Measurements from ENCODE around the gene GPRC5A. TPM values are rescaled to one million over a fixed set of nuclear protein-coding genes. Genes with fewer than 3 reads are reported as not detected.

The GPRC5A gene
- total RNA-seq, 2 experiments from 2014 or later, result 0.27 to 0.34 TPM

DNA sequence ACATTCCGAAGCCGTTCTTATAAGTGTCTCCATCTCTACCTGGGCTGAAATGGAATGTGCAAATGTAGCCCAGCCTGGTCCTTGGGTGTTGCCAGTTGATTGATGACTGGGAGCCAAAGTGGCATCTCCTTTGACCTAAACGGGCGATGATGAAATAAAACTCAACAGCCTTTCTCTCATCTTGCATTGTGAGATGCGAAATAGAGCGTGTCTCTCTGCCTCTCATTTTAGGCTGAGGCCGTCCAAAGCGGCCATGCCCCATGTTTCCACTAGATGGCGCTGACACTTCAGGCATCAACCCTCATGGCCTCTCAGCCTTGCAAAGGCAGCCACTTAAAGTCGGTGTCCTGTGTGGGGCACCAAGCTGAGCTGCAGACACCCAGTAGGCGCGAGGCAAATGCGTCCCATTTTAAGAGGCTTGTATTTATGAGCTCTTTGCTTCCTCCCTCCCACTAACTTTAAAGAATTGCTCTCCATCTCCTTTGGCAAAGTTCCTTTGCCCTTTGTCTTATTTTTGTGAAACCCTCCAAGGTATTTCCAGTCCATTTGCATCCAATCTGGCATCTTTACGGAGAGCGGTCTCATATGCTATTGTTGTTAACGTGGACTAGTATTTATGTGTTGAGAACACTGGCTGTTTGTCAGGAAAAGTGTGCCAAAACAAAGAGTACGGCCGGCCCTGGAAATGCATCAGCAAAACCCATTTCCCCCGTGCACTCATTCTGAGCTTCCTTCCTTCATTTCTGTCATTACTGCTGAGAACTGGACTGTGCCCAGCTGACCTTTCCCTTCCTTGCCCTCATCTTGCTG lies 25.0 kb downstream of the GPRC5A start:
- H3K4me1 Mint-ChIP-seq, result peaks cover 8% of the 10 kb centered on the region
- no peaks in the 10 kb centered on the region for H3K36me3 Mint-ChIP-seq
- no peak overlapping the region for H3K4me3 Mint-ChIP-seq
- no peaks in the 10 kb centered on the region for H3K9me3 Mint-ChIP-seq
- H3K27ac Mint-ChIP-seq, result no peak overlapping the region
- peak; percentile 79 for DNase-seq
- H3K27me3 Mint-ChIP-seq, result peaks cover 11% of the 10 kb centered on the region

DNA sequence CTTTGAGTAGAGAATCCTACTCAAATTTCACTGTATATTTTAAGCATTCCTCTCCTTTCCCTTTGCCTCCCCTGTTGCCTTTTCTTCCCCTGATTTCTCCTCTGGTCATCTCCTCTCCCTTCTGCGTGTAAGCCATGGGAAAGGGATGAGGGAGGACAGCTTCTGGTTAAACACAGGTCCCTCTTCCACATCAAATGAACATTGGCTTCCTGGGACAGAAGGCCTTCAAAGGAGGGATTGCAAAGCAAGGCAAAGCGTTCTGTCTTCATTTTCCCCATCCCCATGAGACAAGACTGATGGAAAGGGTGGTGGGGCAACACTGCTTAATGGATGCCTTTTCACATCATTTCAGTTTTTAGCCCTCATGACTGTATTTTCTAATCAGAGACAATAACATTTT lies 26.2 kb downstream of the GPRC5A start:
- H3K4me3 Mint-ChIP-seq, result no peak overlapping the region
- H3K27me3 Mint-ChIP-seq, result peaks cover 11% of the 10 kb centered on the region
- DNase-seq, result no peak
- peaks cover 8% of the 10 kb centered on the region for H3K4me1 Mint-ChIP-seq
- H3K36me3 Mint-ChIP-seq, result no peaks in the 10 kb centered on the region
- no peaks in the 10 kb centered on the region for H3K9me3 Mint-ChIP-seq
- no peak overlapping the region for H3K27ac Mint-ChIP-seq

DNA sequence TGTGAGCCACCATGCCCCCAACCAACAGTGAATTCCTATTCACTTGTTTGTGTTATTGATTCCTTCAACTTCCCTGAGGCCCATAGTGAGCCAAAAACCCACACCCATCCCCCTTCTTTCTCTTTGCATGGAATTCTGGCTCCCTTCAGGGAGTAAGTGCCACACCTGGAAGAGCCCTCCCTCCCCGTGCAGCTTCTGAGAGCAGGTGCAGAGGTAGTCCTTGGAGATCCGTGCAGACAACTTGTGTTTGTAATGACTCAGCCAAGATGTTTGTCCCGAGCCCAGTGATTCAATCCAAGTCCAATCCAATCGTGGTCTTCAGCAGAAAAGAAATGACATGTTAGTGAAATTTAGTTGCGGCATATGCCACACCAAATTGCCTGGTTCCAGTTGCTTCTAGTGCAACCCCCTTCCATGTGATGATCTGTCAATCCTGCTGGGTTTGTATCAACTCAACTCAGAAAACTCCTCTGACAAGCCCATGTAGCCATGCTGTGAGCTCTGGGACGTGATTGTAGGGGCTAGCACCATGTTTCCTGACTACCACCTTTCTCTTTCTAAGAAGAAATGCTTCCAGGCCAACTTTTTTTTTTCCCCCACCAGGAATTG lies 27.5 kb downstream of the GPRC5A start:
- Mint-ChIP-seq H3K27me3 (peaks cover 11% of the 10 kb centered on the region), H3K4me1 (peaks cover 8% of the 10 kb centered on the region), H3K9me3 (no peaks in the 10 kb centered on the region)

DNA sequence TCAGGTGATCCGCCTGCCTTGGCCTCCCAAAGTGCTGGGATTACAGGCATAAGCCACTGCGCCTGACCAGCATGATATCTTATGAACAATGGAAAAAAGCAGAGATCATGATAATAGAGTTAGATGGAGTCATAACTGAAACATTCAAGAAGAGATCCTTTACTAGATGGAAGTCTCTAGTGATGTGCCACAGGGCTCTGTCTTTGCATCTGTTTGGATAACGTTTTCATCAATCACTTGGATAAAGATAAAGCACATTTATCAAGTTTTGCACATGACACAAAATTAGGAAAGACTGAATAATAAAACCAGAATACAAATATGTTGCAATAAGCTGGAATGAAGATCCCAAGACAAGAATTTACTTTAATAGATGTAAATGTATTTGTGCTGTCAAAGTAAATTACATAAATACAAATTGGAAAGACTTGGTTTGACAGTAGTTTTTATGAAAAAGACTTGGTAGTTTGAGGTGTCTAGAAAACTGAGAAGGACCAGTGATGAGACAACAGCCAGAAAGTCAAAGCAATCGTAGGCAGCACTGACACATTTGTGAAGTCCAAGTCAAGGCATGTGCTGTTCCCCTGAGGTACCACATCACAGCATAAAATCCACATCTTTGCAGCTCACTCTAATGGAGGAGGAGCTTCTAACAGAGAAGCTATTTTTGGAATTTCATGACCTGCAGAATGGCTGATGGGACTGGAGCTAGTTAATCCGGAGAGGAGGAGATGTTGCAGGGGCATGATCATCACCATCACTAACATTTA lies 28.5 kb downstream of the GPRC5A start:
- Mint-ChIP-seq H3K9me3 (no peaks in the 10 kb centered on the region), H3K36me3 (no peaks in the 10 kb centered on the region), H3K4me1 (peaks cover 8% of the 10 kb centered on the region), H3K4me3 (no peak overlapping the region), H3K27ac (no peak overlapping the region), H3K27me3 (peaks cover 11% of the 10 kb centered on the region)
- DNase-seq, result no peak

More for the DNA sequence above, 27.5 kb downstream of the GPRC5A start:
- no peak overlapping the region for H3K4me3 Mint-ChIP-seq
- DNase-seq, result no peak
- H3K36me3 Mint-ChIP-seq, result no peaks in the 10 kb centered on the region
- H3K27ac Mint-ChIP-seq, result no peak overlapping the region

- Mint-ChIP-seq H3K9me3 (no peaks in the 10 kb centered on the region), H3K27ac (no peak overlapping the region), H3K36me3 (no peaks in the 10 kb centered on the region), H3K4me3 (no peak overlapping the region), H3K27me3 (no peaks in the 10 kb centered on the region), H3K4me1 (no peaks in the 10 kb centered on the region)
- DNase-seq, result no peak
Measured at GRCh38 chr12:12922191-12922616, 30.8 kb downstream of the GPRC5A start.

DNA sequence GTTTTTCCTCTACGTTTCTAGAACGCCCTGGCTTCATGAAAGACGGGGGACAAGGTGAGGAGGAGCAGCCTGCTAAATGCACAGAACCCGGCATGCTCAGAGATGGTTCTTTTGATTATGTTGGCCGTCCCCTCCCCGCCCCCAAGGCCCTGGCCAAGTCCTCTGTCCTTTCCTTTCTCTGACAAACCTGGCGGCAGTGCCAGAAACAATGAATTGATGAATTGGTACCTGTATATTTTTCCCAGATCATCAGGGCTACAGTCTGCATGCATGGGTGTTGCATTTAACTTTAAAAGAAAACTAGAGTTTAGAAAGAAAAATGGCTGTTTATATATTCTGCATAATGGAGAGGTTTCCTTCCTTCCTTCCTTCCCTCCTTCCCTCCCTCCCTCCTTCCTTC lies 31.6 kb downstream of the GPRC5A start:
- no peak overlapping the region for H3K4me3 Mint-ChIP-seq
- no peaks in the 10 kb centered on the region for H3K27me3 Mint-ChIP-seq
- H3K27ac Mint-ChIP-seq, result no peak overlapping the region
- no peaks in the 10 kb centered on the region for H3K4me1 Mint-ChIP-seq
- no peaks in the 10 kb centered on the region for H3K9me3 Mint-ChIP-seq
- no peak for DNase-seq
- H3K36me3 Mint-ChIP-seq, result no peaks in the 10 kb centered on the region

DNA sequence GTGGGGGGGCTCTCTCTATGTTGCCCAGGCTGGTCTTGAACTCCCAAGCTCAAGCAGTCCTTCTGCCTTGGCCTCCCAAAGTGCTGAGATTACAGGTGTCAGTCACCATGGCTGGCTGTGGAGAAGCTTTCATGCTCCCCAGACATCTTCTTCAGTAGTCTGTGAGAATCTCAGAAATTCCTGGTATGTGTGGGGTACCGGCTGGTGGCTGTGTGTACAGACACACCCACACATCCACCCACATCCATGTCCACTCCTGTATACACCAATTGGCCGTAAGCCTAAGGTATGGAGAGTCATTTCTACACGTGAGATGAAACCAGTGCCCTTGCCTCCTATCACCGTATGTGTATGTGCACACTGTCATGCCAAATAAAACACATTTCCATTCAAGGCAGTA lies 32.8 kb downstream of the GPRC5A start:
- no peak overlapping the region for H3K27ac Mint-ChIP-seq
- no peaks in the 10 kb centered on the region for H3K4me1 Mint-ChIP-seq
- H3K9me3 Mint-ChIP-seq, result no peaks in the 10 kb centered on the region
- no peak for DNase-seq
- H3K4me3 Mint-ChIP-seq, result no peak overlapping the region
- H3K36me3 Mint-ChIP-seq, result no peaks in the 10 kb centered on the region
- H3K27me3 Mint-ChIP-seq, result no peaks in the 10 kb centered on the region

DNA sequence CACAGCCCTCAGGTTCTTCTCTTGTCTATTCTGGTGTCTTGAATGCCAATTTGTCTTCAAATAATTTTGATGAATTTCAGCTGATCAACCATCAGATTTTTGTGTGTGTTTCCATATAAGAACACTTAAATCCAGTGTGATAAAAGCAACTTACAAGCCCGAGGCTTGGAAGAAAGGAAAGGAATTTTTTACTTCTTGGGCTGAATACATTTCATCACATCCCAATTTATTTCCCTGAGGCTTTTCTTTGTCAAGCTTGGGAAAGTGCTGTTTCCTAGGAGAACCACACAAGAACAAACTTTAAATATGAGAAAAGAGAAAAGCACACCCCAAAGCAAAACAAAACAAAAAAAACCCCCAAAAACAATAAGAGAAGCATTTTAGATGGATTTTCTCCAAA lies 34.0 kb downstream of the GPRC5A start:
- Mint-ChIP-seq H3K9me3 (no peaks in the 10 kb centered on the region), H3K36me3 (peaks cover 2% of the 10 kb centered on the region), H3K4me3 (no peak overlapping the region), H3K27me3 (no peaks in the 10 kb centered on the region), H3K27ac (no peak overlapping the region), H3K4me1 (no peaks in the 10 kb centered on the region)
- DNase-seq, result no peak

- Mint-ChIP-seq H3K27ac (no peak overlapping the region), H3K9me3 (no peaks in the 10 kb centered on the region), H3K27me3 (no peaks in the 10 kb centered on the region), H3K36me3 (peaks cover 3% of the 10 kb centered on the region), H3K4me1 (peaks cover 3% of the 10 kb centered on the region), H3K4me3 (no peak overlapping the region)
- no peak for DNase-seq
Measured at GRCh38 chr12:12926571-12927071, 35.3 kb downstream of the GPRC5A start.

DNA sequence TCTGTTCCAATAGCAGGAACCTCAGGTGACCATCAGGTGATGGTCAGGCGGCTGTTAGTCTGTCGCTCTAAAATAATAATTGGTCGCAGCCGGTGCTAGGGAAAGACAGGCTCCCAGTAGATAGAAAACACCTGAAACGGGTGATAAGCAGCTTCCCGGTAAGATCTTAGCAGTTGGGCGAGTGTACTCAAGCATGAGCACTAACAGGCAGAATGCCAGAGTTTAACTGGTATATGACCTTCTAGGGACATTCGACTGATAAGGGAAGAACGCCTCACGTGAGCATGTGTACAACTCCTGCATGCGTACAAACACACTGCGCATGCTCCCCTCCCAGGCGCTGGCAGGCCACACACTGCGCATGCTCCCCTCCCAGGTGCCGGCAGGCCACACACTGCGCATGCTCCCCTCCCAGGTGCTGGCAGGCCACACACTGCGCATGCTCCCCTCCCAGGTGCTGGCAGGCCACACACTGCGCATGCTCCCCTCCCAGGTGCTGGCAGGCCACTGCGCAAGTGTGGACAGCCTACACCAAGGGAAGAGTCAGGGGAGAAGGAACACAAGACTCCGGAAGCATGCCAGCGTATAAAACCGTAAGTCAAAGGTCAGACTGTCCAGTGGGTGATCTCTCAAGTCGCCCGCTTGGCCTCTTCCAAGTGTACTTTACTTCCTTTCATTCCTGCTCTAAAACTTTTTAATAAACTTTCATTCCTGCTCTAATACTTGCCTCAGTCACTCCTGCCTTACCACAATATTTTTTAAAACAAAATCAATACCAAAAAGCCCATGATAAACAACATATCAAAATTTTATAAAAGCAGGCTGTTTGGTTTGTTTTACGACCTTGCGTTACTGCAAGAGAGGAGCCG lies 36.1 kb downstream of the GPRC5A start:
- peak overlapping the region; percentile 77 for H3K4me3 Mint-ChIP-seq
- H3K4me1 Mint-ChIP-seq, result peaks cover 3% of the 10 kb centered on the region
- peaks cover 3% of the 10 kb centered on the region for H3K36me3 Mint-ChIP-seq
- H3K27ac Mint-ChIP-seq, result peak overlapping the region; percentile 73
- no peaks in the 10 kb centered on the region for H3K9me3 Mint-ChIP-seq
- DNase-seq, result peak; percentile 58
- H3K27me3 Mint-ChIP-seq, result no peaks in the 10 kb centered on the region

DNA sequence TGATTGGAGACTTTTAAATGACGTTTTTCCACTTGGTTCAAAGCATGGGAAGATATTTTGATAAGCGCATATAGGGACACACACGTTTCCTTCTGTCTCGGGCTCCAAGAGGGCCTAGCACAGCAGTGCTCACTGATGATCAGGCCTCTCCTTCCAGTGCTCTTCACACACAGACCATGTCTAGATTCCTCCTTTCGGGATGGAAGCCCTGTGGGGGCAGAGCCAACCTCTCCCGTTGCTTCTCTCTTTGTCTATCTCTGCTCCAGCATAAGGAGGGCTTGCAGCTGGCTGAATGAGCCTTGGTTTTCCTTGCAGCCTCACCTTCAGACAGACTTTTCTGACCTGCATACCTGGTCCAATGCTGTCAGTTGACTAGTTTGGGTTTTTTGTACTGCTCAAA lies 38.3 kb downstream of the GPRC5A start:
- no peak overlapping the region for H3K27ac Mint-ChIP-seq
- DNase-seq, result no peak
- H3K36me3 Mint-ChIP-seq, result peaks cover 3% of the 10 kb centered on the region
- no peaks in the 10 kb centered on the region for H3K9me3 Mint-ChIP-seq
- peaks cover 3% of the 10 kb centered on the region for H3K4me1 Mint-ChIP-seq
- no peaks in the 10 kb centered on the region for H3K27me3 Mint-ChIP-seq
- H3K4me3 Mint-ChIP-seq, result no peak overlapping the region

GRCh38 chr12:12930633-12931219 lies 39.4 kb downstream of the GPRC5A start:
- Mint-ChIP-seq H3K27ac (no peak overlapping the region), H3K36me3 (peaks cover 3% of the 10 kb centered on the region), H3K27me3 (no peaks in the 10 kb centered on the region)

DNA sequence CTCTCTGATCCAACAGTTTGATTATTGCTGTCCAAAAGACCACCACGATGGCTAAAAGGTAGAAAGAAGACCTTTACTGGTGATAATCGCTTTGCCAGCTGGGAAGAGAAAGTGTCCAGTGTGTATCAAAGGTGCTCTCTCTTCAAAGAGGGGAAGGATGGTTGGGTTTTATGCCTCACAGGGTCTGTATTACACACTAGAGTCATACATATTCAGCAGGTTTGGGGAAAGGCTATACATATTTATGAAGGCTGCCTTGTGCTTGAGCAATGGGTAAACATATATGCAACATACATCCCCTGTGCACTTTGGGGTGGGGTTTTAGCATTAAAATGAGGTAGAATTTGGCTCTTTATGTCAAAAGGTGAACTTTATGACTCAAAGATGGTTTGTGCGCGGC lies 42.4 kb downstream of the GPRC5A start:
- Mint-ChIP-seq H3K4me3 (no peak overlapping the region), H3K9me3 (no peaks in the 10 kb centered on the region), H3K27ac (no peak overlapping the region), H3K27me3 (no peaks in the 10 kb centered on the region), H3K4me1 (peaks cover 3% of the 10 kb centered on the region), H3K36me3 (peaks cover 3% of the 10 kb centered on the region)
- no peak for DNase-seq

More at GRCh38 chr12:12930633-12931219, 39.4 kb downstream of the GPRC5A start:
- Mint-ChIP-seq H3K9me3 (no peaks in the 10 kb centered on the region), H3K4me1 (peaks cover 3% of the 10 kb centered on the region), H3K4me3 (no peak overlapping the region)
- no peak for DNase-seq

DNA sequence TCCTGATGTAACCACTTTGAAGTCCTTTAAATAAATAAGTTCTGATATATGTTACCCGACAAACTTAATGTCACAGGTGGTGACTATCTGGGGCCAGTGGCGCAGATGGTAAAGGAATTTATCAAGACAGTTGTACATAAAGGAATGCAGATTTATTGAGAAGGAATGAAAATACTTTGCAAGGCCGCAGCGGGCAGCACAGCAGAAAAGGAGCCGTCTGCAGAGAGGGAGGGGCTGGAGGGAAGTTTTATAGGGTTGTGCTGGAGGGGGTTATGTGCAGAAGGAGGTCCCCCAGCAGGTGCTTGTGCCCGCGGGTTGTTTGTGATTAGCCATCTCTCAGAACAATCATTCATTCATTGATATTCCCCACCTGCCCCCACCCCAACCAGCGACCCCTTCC lies 43.2 kb downstream of the GPRC5A start:
- DNase-seq, result no peak
- H3K4me1 Mint-ChIP-seq, result peaks cover 3% of the 10 kb centered on the region
- H3K9me3 Mint-ChIP-seq, result no peaks in the 10 kb centered on the region
- peaks cover 3% of the 10 kb centered on the region for H3K36me3 Mint-ChIP-seq
- no peak overlapping the region for H3K4me3 Mint-ChIP-seq
- no peaks in the 10 kb centered on the region for H3K27me3 Mint-ChIP-seq
- no peak overlapping the region for H3K27ac Mint-ChIP-seq

All from activated naive CD8-positive, alpha-beta T cell treated with anti-CD3 and anti-CD28 coated beads for 36 hours (primary cell).